ENCODE measurements around the gene HAUS7. TPM values are rescaled to one million over a fixed set of nuclear protein-coding genes. Genes with fewer than 3 reads are reported as not detected.

HAUS7 gene
- total and polyA plus RNA-seq, 2 donors from 2014 or later: 28.1 to 47.6 TPM

DNA sequence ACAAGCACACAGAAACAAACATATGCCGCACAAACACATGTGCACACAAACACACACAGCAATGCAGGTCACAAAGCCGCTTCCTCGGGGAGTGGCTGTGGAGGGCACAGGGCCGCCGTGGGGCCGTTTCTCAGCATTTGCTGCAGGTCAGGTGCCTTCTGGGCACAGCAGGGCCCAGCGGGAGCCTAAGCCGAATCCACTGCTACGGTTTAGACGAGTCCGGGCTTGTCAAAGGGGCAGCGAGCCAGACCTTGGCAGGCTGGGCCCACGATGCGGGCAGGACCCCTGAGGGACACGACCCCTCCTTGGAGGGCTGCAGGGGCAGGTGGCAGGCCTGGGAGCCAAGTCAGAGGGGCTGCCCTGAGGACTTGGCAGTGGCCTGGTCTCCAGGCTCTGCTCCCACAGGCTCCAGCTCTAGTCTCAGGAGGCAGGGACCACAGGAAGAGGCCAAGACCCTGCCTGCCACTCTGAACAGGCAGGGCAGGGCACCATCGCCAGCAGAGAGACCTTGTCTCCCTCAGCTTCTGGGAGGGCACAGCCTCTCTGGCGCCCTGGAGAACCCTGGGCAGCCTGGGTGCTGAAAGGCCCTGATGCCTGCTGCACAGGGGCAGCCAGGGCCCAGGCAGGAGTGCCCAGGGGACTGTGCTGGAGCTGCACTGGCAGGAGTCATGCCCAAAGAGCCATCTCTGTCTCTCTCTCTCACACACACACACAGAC is 41.6 kb upstream of the HAUS7 start:
- FAIRE-seq: no peak
- intact Hi-C loops (cut with DNase I): no loop called here
- Histone ChIP-seq H3K4me1 (ENCODE audit: control insufficient read depth in 2 of 3, insufficient read depth in 2 of 3, low read depth in 1 of 3, low read length in 3 of 3) (no peaks in the 10 kb centered on the region), H3K4me3 (ENCODE audit: low read length in 3 of 3) (no peak overlapping the region), H3K9ac (ENCODE audit: low read length in 3 of 3) (no peak overlapping the region), H3K27ac (ENCODE audit: low read depth in 2 of 2, low read length in 2 of 2) (no peak overlapping the region), H3K9me3 (ENCODE audit: control insufficient read depth in 2 of 3, insufficient read depth in 1 of 3, low read length in 3 of 3) (no peaks in the 10 kb centered on the region), H3K27me3 (ENCODE audit: control insufficient read depth, insufficient read depth, low read length) (peaks cover 6% of the 10 kb centered on the region), H3K36me3 (ENCODE audit: control insufficient read depth in 2 of 3, insufficient read depth in 3 of 3, low read length in 3 of 3) (no peaks in the 10 kb centered on the region)
- TF ChIP-seq, protein P1, sequence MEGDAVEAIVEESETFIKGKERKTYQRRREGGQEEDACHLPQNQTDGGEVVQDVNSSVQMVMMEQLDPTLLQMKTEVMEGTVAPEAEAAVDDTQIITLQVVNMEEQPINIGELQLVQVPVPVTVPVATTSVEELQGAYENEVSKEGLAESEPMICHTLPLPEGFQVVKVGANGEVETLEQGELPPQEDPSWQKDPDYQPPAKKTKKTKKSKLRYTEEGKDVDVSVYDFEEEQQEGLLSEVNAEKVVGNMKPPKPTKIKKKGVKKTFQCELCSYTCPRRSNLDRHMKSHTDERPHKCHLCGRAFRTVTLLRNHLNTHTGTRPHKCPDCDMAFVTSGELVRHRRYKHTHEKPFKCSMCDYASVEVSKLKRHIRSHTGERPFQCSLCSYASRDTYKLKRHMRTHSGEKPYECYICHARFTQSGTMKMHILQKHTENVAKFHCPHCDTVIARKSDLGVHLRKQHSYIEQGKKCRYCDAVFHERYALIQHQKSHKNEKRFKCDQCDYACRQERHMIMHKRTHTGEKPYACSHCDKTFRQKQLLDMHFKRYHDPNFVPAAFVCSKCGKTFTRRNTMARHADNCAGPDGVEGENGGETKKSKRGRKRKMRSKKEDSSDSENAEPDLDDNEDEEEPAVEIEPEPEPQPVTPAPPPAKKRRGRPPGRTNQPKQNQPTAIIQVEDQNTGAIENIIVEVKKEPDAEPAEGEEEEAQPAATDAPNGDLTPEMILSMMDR (IDR thresholded peaks at IDR 0.05; ENCODE audit: borderline replicate concordance, extremely low read depth, insufficient read depth): no peak
- DNase-seq: no peak

DNA sequence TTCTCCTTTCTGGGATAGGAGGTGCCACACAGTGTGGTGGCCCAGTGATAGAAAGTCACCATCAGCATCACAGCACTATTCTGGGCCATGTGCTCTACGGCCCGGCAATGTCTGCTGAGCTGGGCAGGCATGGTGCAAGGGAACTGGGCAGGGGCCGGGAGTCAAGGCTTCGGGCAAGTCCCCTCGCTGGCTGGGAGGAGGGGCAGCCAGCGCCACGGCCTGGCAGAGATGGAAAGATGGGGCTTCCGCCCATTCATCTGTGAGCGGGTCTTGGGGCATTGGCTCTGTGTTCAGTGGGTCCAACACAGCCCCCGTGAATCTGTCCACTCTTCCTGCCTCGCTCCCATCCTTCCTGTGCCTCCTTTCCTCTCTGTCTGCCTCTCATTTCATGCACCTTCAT is 40.0 kb upstream of the HAUS7 start:
- no peak for DNase-seq
- no peaks in the 10 kb centered on the region for H3K36me3 ChIP-seq (ENCODE audit: control insufficient read depth in 2 of 3, insufficient read depth in 3 of 3, low read length in 3 of 3)
- TF ChIP-seq, protein P1 (IDR thresholded peaks at IDR 0.05; ENCODE audit: borderline replicate concordance, extremely low read depth, insufficient read depth): no peak
- H3K27ac ChIP-seq (ENCODE audit: low read depth in 2 of 2, low read length in 2 of 2): no peak overlapping the region
- no peak overlapping the region for H3K4me3 ChIP-seq (ENCODE audit: low read length in 3 of 3)
- intact Hi-C loops (cut with DNase I): no loop called here
- FAIRE-seq: no peak
- no peaks in the 10 kb centered on the region for H3K9me3 ChIP-seq (ENCODE audit: control insufficient read depth in 2 of 3, insufficient read depth in 1 of 3, low read length in 3 of 3)
- H3K27me3 ChIP-seq (ENCODE audit: control insufficient read depth, insufficient read depth, low read length): no peaks in the 10 kb centered on the region
- H3K9ac ChIP-seq (ENCODE audit: low read length in 3 of 3): no peak overlapping the region
- H3K4me1 ChIP-seq (ENCODE audit: control insufficient read depth in 2 of 3, insufficient read depth in 2 of 3, low read depth in 1 of 3, low read length in 3 of 3): no peaks in the 10 kb centered on the region

DNA sequence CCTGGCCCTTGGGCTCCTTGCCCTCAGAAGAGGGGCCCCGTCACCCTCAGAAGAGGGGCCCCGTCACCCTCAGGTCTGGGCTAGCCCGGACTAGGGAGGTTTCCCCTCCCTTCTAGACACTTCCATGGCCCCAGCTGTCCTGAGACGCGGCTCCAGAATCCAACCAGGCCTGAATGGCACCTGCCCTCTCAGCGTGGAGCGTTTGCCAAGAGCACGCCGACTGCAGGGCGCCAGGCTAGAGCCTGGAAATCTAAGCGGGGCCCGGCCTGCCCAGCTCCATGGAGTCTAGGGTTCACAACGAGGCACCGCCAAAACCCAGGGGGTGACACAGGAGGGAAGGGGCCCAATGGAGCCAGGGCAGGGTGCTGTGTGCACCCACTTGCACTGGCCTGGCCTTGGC is 39.2 kb upstream of the HAUS7 start:
- H3K4me1 ChIP-seq (ENCODE audit: control insufficient read depth in 2 of 3, insufficient read depth in 2 of 3, low read depth in 1 of 3, low read length in 3 of 3): no peaks in the 10 kb centered on the region
- H3K9ac ChIP-seq (ENCODE audit: low read length in 3 of 3): no peak overlapping the region
- H3K9me3 ChIP-seq (ENCODE audit: control insufficient read depth in 2 of 3, insufficient read depth in 1 of 3, low read length in 3 of 3): no peaks in the 10 kb centered on the region
- H3K27me3 ChIP-seq (ENCODE audit: control insufficient read depth, insufficient read depth, low read length): no peaks in the 10 kb centered on the region
- DNase-seq (no peak), FAIRE-seq (no peak)
- intact Hi-C loops (cut with DNase I): no loop called here
- TF ChIP-seq, protein P1 (IDR thresholded peaks at IDR 0.05; ENCODE audit: borderline replicate concordance, extremely low read depth, insufficient read depth): no peak
- no peak overlapping the region for H3K4me3 ChIP-seq (ENCODE audit: low read length in 3 of 3)
- H3K27ac ChIP-seq (ENCODE audit: low read depth in 2 of 2, low read length in 2 of 2): no peak overlapping the region
- no peaks in the 10 kb centered on the region for H3K36me3 ChIP-seq (ENCODE audit: control insufficient read depth in 2 of 3, insufficient read depth in 3 of 3, low read length in 3 of 3)
